LoVo (cell line): Measurements from ENCODE around the gene PTGFR.
A peak's percentile ranks its signal among the peaks of the same experiment; 100 is the strongest.

Experiments used
- DNase-seq: peaks from one replicate; pipeline ENCODE4 v3.0.0-alpha.2; 2016; ENCODE audit warnings: low spot score

The PTGFR gene

GRCh38 chr1:78520843-78521242, 30.1 kb downstream of the PTGFR start:
- no peak for DNase-seq

DNA sequence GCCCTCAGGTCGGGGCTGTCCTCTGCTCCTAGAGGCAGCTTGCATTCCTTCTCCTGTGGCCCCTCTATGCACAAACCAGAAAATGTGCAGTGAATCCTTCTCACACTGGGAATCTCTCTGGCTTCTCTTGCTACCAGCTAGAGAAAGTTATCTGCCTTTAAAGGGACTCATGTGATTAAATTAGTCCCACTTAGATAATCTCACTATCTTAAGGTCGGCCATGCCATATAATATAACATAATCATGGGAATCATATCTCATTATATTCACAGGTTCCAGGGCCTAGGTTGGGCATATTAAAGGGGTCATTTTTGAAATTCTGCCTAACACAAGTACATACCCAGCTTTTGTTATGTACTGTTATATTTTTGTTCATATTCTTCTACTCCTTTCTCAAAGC, 31.4 kb downstream of the PTGFR start:
- no peak for DNase-seq

DNA sequence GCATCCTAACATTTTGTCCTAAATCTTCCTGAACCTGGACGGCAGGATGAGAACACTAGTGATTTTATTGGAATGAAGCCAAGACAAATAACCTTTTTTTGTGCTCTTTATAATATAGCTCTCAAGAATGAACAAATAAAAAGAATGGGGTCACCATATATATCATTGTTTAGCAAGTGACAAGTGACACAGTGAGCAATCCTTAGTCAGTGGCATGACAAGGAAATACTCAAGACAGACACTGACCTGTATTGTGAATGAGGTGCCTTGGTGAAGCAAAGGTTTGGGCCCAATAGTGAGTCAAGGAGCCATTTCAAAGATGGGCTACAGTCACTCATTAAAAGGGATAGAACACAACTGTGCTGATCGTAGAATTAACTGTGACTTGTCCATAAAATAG, 35.7 kb downstream of the PTGFR start:
- no peak for DNase-seq

GRCh38 chr1:78527706-78528105, 36.9 kb downstream of the PTGFR start:
- no peak for DNase-seq

DNA sequence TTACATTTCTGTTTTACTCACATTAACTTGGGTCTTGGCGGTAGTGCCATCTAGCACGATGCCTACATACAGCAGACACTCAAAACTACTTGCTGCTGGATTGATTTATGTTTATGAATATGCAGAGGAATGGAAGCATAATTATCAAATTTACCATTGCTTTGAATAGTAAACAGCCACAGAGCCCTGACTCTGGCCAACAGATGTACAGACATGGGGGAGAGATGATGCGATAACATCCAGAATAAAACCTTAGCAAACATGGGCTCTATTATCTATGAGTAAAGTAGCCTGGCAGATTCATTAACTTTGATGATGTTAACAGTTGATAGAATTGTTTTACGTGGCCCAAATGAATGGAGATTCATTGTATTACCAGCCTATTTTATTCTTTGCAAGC, 42.8 kb downstream of the PTGFR start:
- no peak for DNase-seq

DNA sequence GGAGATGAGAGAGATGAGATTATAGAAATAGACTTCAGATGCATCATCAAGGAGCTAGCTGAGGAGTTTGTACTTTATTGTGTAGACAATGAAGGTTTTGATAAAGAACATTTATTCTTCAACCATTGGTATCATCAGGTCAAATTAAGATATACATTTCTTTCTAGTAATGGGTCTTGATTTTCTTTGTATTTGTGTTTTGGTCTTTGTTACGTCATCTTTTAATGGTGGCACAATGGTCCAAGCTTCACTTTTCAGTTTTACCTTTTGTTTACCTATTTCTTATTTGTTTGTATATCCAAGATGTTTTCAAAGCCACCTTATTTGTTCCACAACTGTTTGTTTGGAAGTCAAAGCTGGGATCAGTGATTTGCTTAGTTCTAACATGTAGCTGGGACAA, 44.5 kb downstream of the PTGFR start:
- DNase-seq = no peak

DNA sequence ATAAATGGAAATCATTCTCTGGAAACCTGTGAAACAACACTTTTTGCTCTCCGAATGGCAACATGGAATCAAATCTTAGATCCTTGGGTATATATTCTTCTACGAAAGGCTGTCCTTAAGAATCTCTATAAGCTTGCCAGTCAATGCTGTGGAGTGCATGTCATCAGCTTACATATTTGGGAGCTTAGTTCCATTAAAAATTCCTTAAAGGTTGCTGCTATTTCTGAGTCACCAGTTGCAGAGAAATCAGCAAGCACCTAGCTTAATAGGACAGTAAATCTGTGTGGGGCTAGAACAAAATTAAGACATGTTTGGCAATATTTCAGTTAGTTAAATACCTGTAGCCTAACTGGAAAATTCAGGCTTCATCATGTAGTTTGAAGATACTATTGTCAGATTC, 45.7 kb downstream of the PTGFR start:
- no peak for DNase-seq

DNA sequence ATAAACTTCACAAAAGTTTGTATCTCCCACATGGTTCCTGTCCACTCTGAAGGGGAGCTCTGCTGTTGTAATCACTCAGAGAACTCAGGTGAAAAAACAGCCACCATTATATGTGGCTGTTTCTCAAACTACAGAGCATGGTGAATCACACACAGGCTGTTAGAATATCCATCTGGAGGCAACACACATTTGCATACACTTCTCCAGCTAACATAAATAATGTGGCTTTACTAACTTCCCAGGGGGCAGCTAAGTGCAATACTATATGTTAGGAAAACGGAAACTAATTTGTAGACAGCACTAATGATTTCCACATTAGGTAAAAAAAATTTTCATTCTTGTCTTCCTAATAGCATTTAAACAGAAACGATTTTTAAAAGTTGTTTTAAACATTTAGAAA, 49.3 kb downstream of the PTGFR start:
- DNase-seq = no peak

DNA sequence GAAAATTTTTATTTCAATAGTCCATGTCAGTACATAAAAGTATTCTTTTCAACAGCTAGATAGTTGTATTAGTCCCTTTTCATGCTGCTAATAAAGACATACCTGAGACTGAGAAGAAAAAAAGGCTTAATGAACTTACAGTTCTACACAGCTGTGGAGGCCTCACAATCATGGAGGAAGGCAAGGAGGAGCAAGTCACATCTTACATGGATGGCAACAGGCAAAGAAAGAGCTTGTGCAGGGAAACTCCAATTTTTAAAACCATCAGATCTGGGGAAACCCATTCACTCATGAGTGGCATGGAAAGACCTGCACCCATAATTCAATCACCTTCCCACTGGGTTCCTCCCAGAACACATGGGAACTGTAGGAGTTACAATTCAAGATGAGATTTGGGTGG, 50.7 kb downstream of the PTGFR start:
- DNase-seq = no peak

DNA sequence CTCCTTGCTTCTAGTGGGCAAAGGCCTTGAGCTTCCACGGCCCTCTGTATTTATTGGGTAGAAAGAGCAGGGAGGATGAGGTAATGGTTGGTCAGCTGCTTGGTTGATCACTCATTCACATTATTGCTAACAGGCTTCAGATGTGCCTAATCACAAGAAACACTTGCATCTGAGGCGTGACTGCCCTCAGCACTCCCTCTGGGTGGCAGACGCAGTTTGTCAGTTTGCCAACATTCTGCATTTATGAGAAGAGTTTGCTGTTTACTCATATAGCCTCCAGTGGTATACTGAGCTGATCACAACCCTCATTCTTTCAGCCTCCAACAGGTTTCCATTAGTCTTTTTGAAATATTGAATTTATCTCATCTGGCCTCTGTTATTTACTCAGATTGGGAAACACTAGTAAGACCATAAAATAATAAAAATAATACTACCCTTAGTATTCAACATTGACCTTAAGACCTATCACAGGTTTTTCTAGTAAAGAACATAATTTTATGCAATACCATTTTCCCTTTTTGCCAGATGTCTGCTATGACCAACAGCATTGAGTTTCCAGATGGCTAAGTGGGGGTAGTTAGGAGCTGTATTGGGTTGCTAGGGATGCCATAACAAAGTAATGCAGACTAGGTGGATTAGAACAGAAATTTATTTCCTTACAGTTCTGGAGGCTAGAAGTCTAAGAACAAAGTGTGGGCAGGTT, 53.3 kb downstream of the PTGFR start:
- DNase-seq = no peak

DNA sequence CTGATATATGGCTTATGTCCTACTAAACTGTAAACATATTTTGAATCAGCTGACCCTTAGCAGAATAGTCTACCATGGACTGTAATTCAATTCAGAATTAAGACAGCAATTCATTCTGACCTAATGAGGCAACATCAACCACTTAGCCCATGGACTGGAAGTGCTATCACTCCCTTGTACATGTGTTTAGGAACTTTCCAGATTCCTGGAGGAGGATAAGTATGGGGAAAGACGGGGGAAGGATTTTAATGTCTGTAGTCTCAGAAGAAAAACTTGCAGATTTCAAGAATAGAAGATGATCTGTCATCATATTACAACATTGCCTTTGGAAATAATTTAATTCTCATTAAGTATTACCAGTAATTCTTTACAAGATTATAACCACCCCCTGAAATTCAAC, 56.3 kb downstream of the PTGFR start:
- no peak for DNase-seq

GRCh38 chr1:78549331-78549730, 58.6 kb downstream of the PTGFR start:
- no peak for DNase-seq

- no peak for DNase-seq
Measured at GRCh38 chr1:78549891-78550290, 59.1 kb downstream of the PTGFR start.

GRCh38 chr1:78553859-78554258, 63.1 kb downstream of the PTGFR start:
- DNase-seq = peak; percentile 22

DNA sequence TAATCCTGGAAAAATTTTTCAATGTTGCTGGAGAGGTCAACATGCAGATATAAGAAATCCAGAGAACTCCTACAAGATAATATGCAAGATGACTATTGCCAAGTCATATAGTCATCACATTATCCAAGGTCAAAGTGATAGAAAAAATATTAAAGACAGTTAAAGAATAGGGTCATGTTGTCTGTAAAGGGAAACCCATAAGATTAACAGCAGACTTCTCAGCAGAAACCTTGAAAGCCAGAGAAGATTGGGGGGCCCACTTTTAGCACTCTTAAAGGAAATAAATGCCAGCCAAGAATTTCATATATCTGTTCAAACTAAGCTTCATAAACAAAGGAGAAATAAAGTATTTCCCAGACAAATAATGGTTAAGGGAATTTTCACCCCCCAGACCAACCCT, 64.1 kb downstream of the PTGFR start:
- DNase-seq = no peak

GRCh38 chr1:78559680-78560079, 68.9 kb downstream of the PTGFR start:
- DNase-seq = no peak

DNA sequence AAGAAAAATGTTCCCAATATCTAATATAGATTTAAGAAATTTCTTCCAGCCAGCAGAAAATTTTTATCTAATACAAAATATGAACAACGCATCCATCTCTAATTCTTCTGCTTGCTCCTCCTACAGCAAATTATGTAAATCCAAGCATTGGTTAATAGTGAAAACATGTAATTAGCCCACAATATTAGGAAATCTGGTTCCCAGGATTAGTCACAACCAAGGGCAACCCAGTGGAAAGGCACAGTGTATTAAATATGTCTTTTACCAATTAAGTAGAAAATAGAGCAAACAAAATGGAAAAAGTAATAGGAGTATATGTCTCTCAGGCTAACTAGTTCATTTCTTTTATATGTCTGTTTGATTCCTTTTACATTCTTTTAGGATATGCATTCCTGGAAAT, 70.0 kb downstream of the PTGFR start:
- no peak for DNase-seq

GRCh38 chr1:78561856-78562255, 71.1 kb downstream of the PTGFR start:
- no peak for DNase-seq

DNA sequence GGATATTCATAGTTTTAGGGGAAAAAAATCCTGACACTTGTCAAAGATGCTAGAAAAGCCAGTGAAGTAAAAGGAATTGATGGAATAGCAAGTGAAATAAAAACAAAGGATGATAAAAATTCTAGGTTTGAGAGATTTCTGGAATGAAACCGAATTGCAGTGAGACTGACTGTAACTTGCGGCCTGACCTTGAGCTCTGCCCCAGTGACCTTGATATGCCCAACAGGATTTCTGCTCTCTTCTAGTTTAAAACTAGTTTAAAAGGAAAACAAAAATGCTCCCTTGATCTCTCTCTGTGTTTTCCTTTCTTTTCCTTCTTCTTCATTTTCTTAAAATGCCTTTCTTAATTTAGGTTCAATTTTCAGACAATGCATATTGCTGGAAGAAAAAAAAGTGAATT, 74.6 kb downstream of the PTGFR start:
- no peak for DNase-seq

- DNase-seq = no peak
Measured at GRCh38 chr1:78570539-78570938, 79.8 kb downstream of the PTGFR start.

DNA sequence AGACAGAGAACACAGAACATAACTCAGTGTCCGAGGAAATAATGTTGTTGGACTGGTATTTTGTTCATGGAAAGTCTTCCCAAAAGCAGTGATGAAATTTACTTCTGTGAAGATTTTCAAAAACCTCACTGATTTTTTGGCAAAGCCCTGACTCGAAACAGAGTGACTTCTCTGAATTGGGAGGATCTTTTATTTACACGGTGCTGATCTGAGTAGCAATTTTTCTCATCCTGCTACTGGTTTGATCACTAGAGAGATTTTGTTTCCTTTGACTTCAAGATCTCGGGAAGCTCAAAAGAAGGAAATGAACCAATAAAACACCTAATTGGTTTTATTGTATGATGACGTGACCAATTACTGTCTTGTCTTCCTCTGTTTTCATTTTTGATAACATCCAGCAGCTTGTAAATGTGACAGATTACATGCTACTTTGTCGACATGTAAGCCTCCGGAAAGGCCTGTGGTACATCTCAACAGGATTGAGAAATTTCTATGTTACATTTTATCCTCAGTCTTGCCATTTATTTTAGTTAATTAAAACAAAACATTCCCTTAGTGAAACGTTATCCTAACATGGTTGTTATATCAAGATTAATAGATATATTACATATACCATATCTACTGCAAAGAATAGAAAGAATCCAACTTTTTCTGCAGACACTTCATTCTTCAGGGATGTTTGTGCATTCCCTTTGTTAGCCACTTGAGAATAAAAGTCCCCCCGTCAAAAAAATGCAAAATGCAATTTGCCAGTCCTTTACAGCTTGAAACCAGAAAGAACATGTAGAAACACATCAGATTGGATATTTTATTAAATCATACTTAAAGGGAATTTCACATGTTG, 86.7 kb downstream of the PTGFR start:
- DNase-seq = no peak

DNA sequence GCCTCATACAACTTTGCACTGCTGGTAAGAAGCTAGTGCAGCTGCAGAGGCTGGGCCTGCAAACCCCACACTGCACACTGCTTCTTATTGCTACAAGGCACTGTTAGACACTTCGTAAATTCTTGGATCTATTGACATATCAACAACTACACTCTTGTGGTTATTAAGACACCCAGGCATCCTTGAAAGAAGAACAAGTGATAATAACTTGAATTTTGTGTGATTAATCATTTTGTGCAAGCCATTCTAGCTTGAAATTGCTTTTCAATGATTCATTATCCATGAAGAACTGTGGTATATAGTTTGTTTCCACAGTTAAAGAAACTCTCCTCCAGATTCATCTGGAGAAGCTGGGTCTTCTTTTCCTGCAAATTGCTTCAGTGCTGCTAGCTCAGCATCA, 95.8 kb downstream of the PTGFR start:
- no peak for DNase-seq

- no peak for DNase-seq
Measured at GRCh38 chr1:78587211-78587610, 96.4 kb downstream of the PTGFR start.
